GM12878 (cell line): Measurements from ENCODE around the gene ANKRD44. TPM values are rescaled to one million over a fixed set of nuclear protein-coding genes. Genes with fewer than 3 reads are reported as not detected.

Experiments used
- ATAC-seq: fragments of 200-7000 bp; cut with Tn5 transposase; 3 replicates; pipeline ENCODE4 v1.9.1; 2020; ENCODE audit warnings: mild to moderate bottlenecking, moderate library complexity
- BruUV-seq: library from RNA; stranded (reverse); fragments of 400-500 nt; replicated peaks from 2 replicates; lab custom pipeline; 2021; lab: Mats Ljungman, UMichigan
- CTCF ChIA-PET: fragments of 300-600 bp; sonication (Branson Sonifier 250); formaldehyde crosslinking; extraction: SDS; loops from one replicate; lab custom pipeline; 2021; ENCODE audit warnings: inconsistent platforms; lab: Yijun Ruan, JAX
- POLR2A ChIA-PET: fragments of 350-600 bp; formaldehyde crosslinking; extraction: SDS; loops from one replicate; lab custom pipeline; 2021; ENCODE audit warnings: inconsistent platforms; lab: Charles Lee
- RAD21 ChIA-PET: fragments of 300-600 bp; sonication (Branson Sonifier 250); formaldehyde crosslinking; loops from one replicate; lab custom pipeline; 2023; ENCODE audit warnings: antibody characterized with exemption; ENCODE audit not compliant: unreplicated experiment; lab: Charles Lee
- SMC1A ChIA-PET: fragments of 300-600 bp; sonication (Branson Sonifier 250); formaldehyde crosslinking; loops from one replicate; lab custom pipeline; 2023; ENCODE audit not compliant: unreplicated experiment, uncharacterized antibody; lab: Charles Lee
- DNase-seq: peaks from one replicate; pipeline ENCODE4 v3.0.0-alpha.2; 2011; ENCODE audit warnings: low read depth, low spot score
- FAIRE-seq: peaks from 3 replicates; lab custom pipeline; 2011; peaks lifted over from hg19 to GRCh38; lab: Jason Lieb, UNC
- H2AFZ ChIP-seq: 2 replicates; pipeline ENCODE4 v1.6.0; 2011; ENCODE audit warnings: low read depth, low read length, control low read depth; ENCODE audit not compliant: control insufficient read depth
- H3K27ac ChIP-seq: 2 replicates; pipeline ENCODE4 v1.5.1; 2011; ENCODE audit warnings: control low read depth; ENCODE audit not compliant: control insufficient read depth, insufficient read depth
- H3K27me3 ChIP-seq, 2 experiments: replicated peaks in 1 of 2; 2 replicates each; pipeline versions ENCODE4 v1.6.0 to v1.6.1; 2011; ENCODE audit warnings: low read length in 1 of 2; ENCODE audit not compliant: control insufficient read depth in 2 of 2, insufficient read depth in 2 of 2
- H3K36me3 ChIP-seq, 2 experiments: 2 replicates each; pipeline ENCODE4 v1.5.1; 2011; ENCODE audit warnings: low read length in 1 of 2; ENCODE audit not compliant: control insufficient read depth in 2 of 2, insufficient read depth in 2 of 2
- H3K4me1 ChIP-seq: 2 replicates; pipeline ENCODE4 v1.6.1; 2011; ENCODE audit warnings: mild to moderate bottlenecking, low read length, moderate library complexity, mixed read lengths; ENCODE audit not compliant: control insufficient read depth, insufficient read depth
- H3K4me2 ChIP-seq: 2 replicates; pipeline ENCODE4 v1.6.0; 2011; ENCODE audit warnings: control low read depth; ENCODE audit not compliant: control insufficient read depth, insufficient read depth
- H3K4me3 ChIP-seq: fragments of 200-600 bp; sonication (generic); 2 replicates; pipeline ENCODE4 v1.5.1; 2016
- H3K79me2 ChIP-seq: 2 replicates; pipeline ENCODE4 v1.6.0; 2011; ENCODE audit warnings: low read length; ENCODE audit not compliant: control insufficient read depth, insufficient read depth
- H3K9ac ChIP-seq: 2 replicates; pipeline ENCODE4 v1.8.0; 2011; ENCODE audit warnings: low read length, control low read depth, mixed read lengths; ENCODE audit not compliant: control insufficient read depth, insufficient read depth
- H3K9me3 ChIP-seq: replicated peaks from 3 replicates; pipeline ENCODE4 v1.5.1; 2011; ENCODE audit warnings: mild to moderate bottlenecking, low read length; ENCODE audit not compliant: control insufficient read depth, insufficient read depth
- H4K20me1 ChIP-seq: 2 replicates; pipeline ENCODE4 v1.6.0; 2011; ENCODE audit not compliant: control insufficient read depth, insufficient read depth
- CHD4 ChIP-seq: fragments of 200-600 bp; sonication (generic); IDR thresholded peaks from 2 replicates; pipeline ENCODE4 v1.6.1; 2016; ENCODE audit warnings: mild to moderate bottlenecking
- NFIC ChIP-seq: IDR thresholded peaks from 2 replicates; pipeline ENCODE4 v1.6.1; 2012; ENCODE audit warnings: low read depth, mild to moderate bottlenecking, inconsistent platforms, low read length, moderate library complexity
- NR2F1 ChIP-seq: fragments of 450-650 bp; conservative IDR thresholded peaks from 2 replicates; pipeline ENCODE4 v1.6.1; 2017; ENCODE audit warnings: mild to moderate bottlenecking
- SRF ChIP-seq, 2 experiments: IDR thresholded peaks; 2 replicates each; pipeline ENCODE4 v1.6.1; 2011; ENCODE audit warnings: low read depth in 2 of 2, low read length in 2 of 2, mild to moderate bottlenecking in 1 of 2, moderate library complexity in 1 of 2
- ZNF207 ChIP-seq: fragments of 450-650 bp; IDR thresholded peaks from 2 replicates; pipeline ENCODE4 v1.6.1; 2014; ENCODE audit warnings: antibody characterized with exemption, mild to moderate bottlenecking, borderline replicate concordance
- WGBS: methylation state at CpG from one replicate; pipeline ENCODE4 v1.1.6; 2016; ENCODE audit warnings: low lambda C conversion rate; ENCODE audit not compliant: insufficient replicate concordance, insufficient coverage; ENCODE audit errors: missing lambda C conversion rate; 5-methylcytosine and 5-hydroxymethylcytosine counted together
- in situ Hi-C: fragments of 300-500 bp; cut with MboI; formaldehyde crosslinking; loops from 9 replicates; pipeline ENCODE4 v1.14.3; 2018; ENCODE audit warnings: mixed read lengths
- intact Hi-C: fragments of 100-400 bp; cut with micrococcal nuclease; formaldehyde crosslinking; loops from one replicate; pipeline ENCODE4 v1.14.2; 2022; ENCODE audit not compliant: unreplicated experiment
- polyA plus RNA-seq, 11 experiments: library from polyadenylated mRNA; depleted of rRNA in 4 of 11; unstranded in 6 of 11; stranded (reverse) in 5 of 11; fragments of >200 nt; fragmentation: Nextera tagmentation in 4 of 11; fragmentation: Illumina TruSeq in 1 of 11; extraction: Ambion mirVana in 4 of 11; extraction: Trizol in 1 of 11; gene quantifications; 1 replicate in 1 of 11; 2 replicates in 10 of 11; pipeline versions ENCODE4 v1.2.1 to v1.2.3, GENCODE V29; 2011 to 2016; ENCODE audit warnings: inconsistent platforms in 2 of 11, missing spikeins in 2 of 11, low read depth in 1 of 11
- total RNA-seq, 4 experiments: library from RNA; depleted of rRNA in 3 of 4; stranded (reverse); fragments of >200 nt in 3 of 4; fragmentation: Illumina TruSeq in 1 of 4; extraction: Trizol in 1 of 4; gene quantifications; 2 replicates each; pipeline versions ENCODE4 v1.2.1 to v1.2.3, GENCODE V29; 2013 to 2021
- TF ChIP-seq, protein P1 (sequence below): IDR thresholded peaks from 2 replicates; pipeline ENCODE4 v1.6.1; 2012; ENCODE audit warnings: mild to moderate bottlenecking, low read depth, low read length

The ANKRD44 gene
- total and polyA plus RNA-seq, 10 of the 15 experiments (the other 5 are each of a cell fraction or from before 2014, with no cell fraction given) = 19.1 to 99.1 (median 59.6) TPM

DNA sequence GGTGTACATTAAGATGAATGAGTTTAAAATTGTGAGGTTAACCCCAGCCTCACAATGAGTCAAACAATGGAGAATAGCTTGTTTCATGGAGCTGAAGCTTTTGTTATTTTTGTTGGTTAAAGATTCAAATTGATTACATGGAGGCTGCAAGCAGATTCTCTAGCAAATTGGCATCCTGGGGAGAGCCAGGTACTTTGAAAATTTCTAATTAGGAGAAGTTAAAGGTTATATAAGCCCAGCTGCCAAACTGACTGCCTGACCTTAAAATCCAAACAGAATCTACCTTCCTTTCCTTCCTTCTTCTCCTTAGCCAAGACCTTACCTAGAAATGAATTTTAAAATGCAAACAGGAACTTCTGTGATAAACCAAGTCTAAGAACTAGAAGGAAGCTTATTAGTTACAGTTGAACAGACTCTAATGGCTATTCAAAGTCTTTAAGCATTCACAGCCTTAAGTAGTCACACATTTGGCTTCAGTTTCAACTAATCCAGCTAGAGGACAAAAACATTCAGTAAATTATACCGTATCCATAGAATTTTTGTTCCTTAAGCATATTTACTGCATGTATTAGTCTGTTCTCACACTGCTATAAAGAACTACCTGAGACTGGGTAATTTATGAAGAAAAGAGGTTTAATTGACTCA is 352.6 kb downstream of the ANKRD44 start:
- intact Hi-C loops = no loop called here
- no peak overlapping the region for H3K27ac ChIP-seq
- H3K4me3 ChIP-seq = no peak overlapping the region
- no peak overlapping the region for H3K4me2 ChIP-seq
- ChIA-PET POLR2A (no interaction called here), SMC1A (no interaction called here), RAD21 (no interaction called here), CTCF (interaction anchor here (1.1 kb wide), 1 partner anchor 211 kb away, joined by 3 read pairs; no protein-coding TSS in a partner anchor)
- H2AFZ ChIP-seq = no peak overlapping the region
- in situ Hi-C loops = no loop called here
- FAIRE-seq (no peak), DNase-seq (no peak), ATAC-seq (no peak)
- no peaks in the 10 kb centered on the region for H3K79me2 ChIP-seq
- H3K9ac ChIP-seq = no peak overlapping the region
- BruUV-seq = no TSS peak
- peaks cover 3% of the 10 kb centered on the region; the same call in 1 of the 2 replicates for H3K4me1 ChIP-seq
- H4K20me1 ChIP-seq = no peaks in the 10 kb centered on the region
- H3K27me3 ChIP-seq = no peaks in the 10 kb centered on the region
- TF ChIP-seq SRF (IDR thresholded peaks at IDR 0.05; ENCODE audit: low read depth in 2 of 2, low read length in 2 of 2) (no peak), ZNF207 (no peak), CHD4 (no peak), NFIC (no peak), NR2F1 (no peak)
- TF ChIP-seq, protein P1, sequence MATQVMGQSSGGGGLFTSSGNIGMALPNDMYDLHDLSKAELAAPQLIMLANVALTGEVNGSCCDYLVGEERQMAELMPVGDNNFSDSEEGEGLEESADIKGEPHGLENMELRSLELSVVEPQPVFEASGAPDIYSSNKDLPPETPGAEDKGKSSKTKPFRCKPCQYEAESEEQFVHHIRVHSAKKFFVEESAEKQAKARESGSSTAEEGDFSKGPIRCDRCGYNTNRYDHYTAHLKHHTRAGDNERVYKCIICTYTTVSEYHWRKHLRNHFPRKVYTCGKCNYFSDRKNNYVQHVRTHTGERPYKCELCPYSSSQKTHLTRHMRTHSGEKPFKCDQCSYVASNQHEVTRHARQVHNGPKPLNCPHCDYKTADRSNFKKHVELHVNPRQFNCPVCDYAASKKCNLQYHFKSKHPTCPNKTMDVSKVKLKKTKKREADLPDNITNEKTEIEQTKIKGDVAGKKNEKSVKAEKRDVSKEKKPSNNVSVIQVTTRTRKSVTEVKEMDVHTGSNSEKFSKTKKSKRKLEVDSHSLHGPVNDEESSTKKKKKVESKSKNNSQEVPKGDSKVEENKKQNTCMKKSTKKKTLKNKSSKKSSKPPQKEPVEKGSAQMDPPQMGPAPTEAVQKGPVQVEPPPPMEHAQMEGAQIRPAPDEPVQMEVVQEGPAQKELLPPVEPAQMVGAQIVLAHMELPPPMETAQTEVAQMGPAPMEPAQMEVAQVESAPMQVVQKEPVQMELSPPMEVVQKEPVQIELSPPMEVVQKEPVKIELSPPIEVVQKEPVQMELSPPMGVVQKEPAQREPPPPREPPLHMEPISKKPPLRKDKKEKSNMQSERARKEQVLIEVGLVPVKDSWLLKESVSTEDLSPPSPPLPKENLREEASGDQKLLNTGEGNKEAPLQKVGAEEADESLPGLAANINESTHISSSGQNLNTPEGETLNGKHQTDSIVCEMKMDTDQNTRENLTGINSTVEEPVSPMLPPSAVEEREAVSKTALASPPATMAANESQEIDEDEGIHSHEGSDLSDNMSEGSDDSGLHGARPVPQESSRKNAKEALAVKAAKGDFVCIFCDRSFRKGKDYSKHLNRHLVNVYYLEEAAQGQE = no peak
- no peaks in the 10 kb centered on the region for H3K36me3 ChIP-seq
- whole genome bisulfite sequencing = 48% methylated on average over 1 of the region's 1 CpG
- H3K9me3 ChIP-seq = no peaks in the 10 kb centered on the region; the same call in 2 of the 3 replicates
